ENCODE measurements around the gene FANK1. TPM values are rescaled to one million over a fixed set of nuclear protein-coding genes. Genes with fewer than 3 reads are reported as not detected.

The FANK1 gene
- total and polyA plus RNA-seq, 2 donors (not counting 1 experiment from before 2014, with no cell fraction given), result 0.13 TPM; not detected in 1

- WGBS (ENCODE audit: insufficient coverage), result 100% methylated on average over 6 of the region's 7 CpGs
- ATAC-seq (ENCODE audit: low read depth), result no peak
- Histone ChIP-seq H3K27ac (ENCODE audit: low read length in 2 of 2) (no peak overlapping the region), H3K4me1 (ENCODE audit: control insufficient read depth in 2 of 2, insufficient read depth in 2 of 2, low read length in 2 of 2) (no peaks in the 10 kb centered on the region), H3K4me2 (replicated peaks; ENCODE audit: low read depth, low read length, poor library complexity, severe bottlenecking) (no peak overlapping the region), H3K9me3 (ENCODE audit: control extremely low read depth in 1 of 3, control insufficient read depth in 2 of 3, insufficient read depth in 1 of 3, low read length in 2 of 3) (no peaks in the 10 kb centered on the region), H4K20me1 (ENCODE audit: control insufficient read depth, insufficient read depth, low read length, poor library complexity, severe bottlenecking) (no peaks in the 10 kb centered on the region), H3K79me2 (ENCODE audit: control insufficient read depth, insufficient read depth, low read length) (no peaks in the 10 kb centered on the region), H3K9ac (ENCODE audit: low read length) (no peak overlapping the region), H3K4me3 (ENCODE audit: control extremely low read depth in 1 of 5, extremely low read depth in 1 of 5, insufficient read depth in 1 of 5, low read depth in 2 of 5, low read length in 4 of 5) (no peak overlapping the region), H3K36me3 (replicated peaks in 1 of 2; ENCODE audit: control extremely low read depth in 1 of 2, control insufficient read depth in 1 of 2, extremely low read depth in 1 of 2, insufficient read depth in 2 of 2, low read length in 1 of 2) (peaks cover 0 to 14% of the 10 kb centered on the region in 2 experiments), H2AFZ (ENCODE audit: insufficient read depth, low read depth, low read length, poor library complexity, severe bottlenecking) (no peak overlapping the region), H3K27me3 (replicated peaks in 1 of 4; ENCODE audit: control extremely low read depth in 1 of 4, control insufficient read depth in 3 of 4, insufficient read depth in 4 of 4, low read length in 3 of 4) (no peaks in the 10 kb centered on the region)
- DNase-seq, result no peak
- Mint-ChIP-seq H3K4me1 (no peaks in the 10 kb centered on the region), H3K9me3 (ENCODE audit: insufficient read depth) (no peaks in the 10 kb centered on the region), H3K4me3 (no peak overlapping the region), H3K27me3 (no peaks in the 10 kb centered on the region), H3K27ac (no peak overlapping the region)
- ChIA-PET CTCF (no interaction called here), POLR2A (no interaction called here)
- no peak for TF ChIP-seq CTCF (IDR thresholded peaks at IDR 0.05)
- TF ChIP-seq EZH2 (IDR thresholded peaks at IDR 0.05; ENCODE audit: borderline replicate concordance, insufficient read depth, low read depth, low read length, poor library complexity, severe bottlenecking), result no peak
- intact Hi-C loops (cut with micrococcal nuclease), result no loop called here
Measured at GRCh38 chr10:125852487-125852886, 43.9 kb upstream of the FANK1 start.

- H3K9ac ChIP-seq (ENCODE audit: low read length), result no peak overlapping the region
- H3K4me2 ChIP-seq (replicated peaks; ENCODE audit: low read depth, low read length, poor library complexity, severe bottlenecking), result no peak overlapping the region
- 100% methylated on average over 2 of the region's 2 CpGs for WGBS (ENCODE audit: insufficient coverage)
- H4K20me1 ChIP-seq (ENCODE audit: control insufficient read depth, insufficient read depth, low read length, poor library complexity, severe bottlenecking), result no peaks in the 10 kb centered on the region
- H3K4me1 ChIP-seq (ENCODE audit: control insufficient read depth in 2 of 2, insufficient read depth in 2 of 2, low read length in 2 of 2), result no peaks in the 10 kb centered on the region
- ChIA-PET CTCF (interaction anchor here (1.8 kb wide), 1 partner anchor 11 kb away, joined by 6 read pairs; no protein-coding TSS in a partner anchor), POLR2A (no interaction called here)
- H2AFZ ChIP-seq (ENCODE audit: insufficient read depth, low read depth, low read length, poor library complexity, severe bottlenecking), result no peak overlapping the region
- Mint-ChIP-seq H3K27me3 (no peaks in the 10 kb centered on the region), H3K27ac (no peak overlapping the region), H3K4me3 (no peak overlapping the region), H3K4me1 (no peaks in the 10 kb centered on the region), H3K9me3 (ENCODE audit: insufficient read depth) (no peaks in the 10 kb centered on the region)
- no peak for DNase-seq
- intact Hi-C loops (cut with micrococcal nuclease), result no loop called here
- no peak for TF ChIP-seq EZH2 (IDR thresholded peaks at IDR 0.05; ENCODE audit: borderline replicate concordance, insufficient read depth, low read depth, low read length, poor library complexity, severe bottlenecking)
- TF ChIP-seq CTCF (IDR thresholded peaks at IDR 0.05), result no peak
- H3K27ac ChIP-seq (ENCODE audit: low read length in 2 of 2), result no peak overlapping the region
- no peaks in the 10 kb centered on the region for H3K9me3 ChIP-seq (ENCODE audit: control extremely low read depth in 1 of 3, control insufficient read depth in 2 of 3, insufficient read depth in 1 of 3, low read length in 2 of 3)
- H3K27me3 ChIP-seq (replicated peaks in 1 of 4; ENCODE audit: control extremely low read depth in 1 of 4, control insufficient read depth in 3 of 4, insufficient read depth in 4 of 4, low read length in 3 of 4), result no peaks in the 10 kb centered on the region
- H3K79me2 ChIP-seq (ENCODE audit: control insufficient read depth, insufficient read depth, low read length), result no peaks in the 10 kb centered on the region
- no peak overlapping the region for H3K4me3 ChIP-seq (ENCODE audit: control extremely low read depth in 1 of 5, extremely low read depth in 1 of 5, insufficient read depth in 1 of 5, low read depth in 2 of 5, low read length in 4 of 5)
- ATAC-seq (ENCODE audit: low read depth), result no peak
- peaks cover 0 to 2% of the 10 kb centered on the region in 2 experiments for H3K36me3 ChIP-seq (replicated peaks in 1 of 2; ENCODE audit: control extremely low read depth in 1 of 2, control insufficient read depth in 1 of 2, extremely low read depth in 1 of 2, insufficient read depth in 2 of 2, low read length in 1 of 2)
Measured at GRCh38 chr10:125857185-125857760, 39.1 kb upstream of the FANK1 start.
